Suprapubic skin (tissue), 4 donors: ENCODE results near the gene CDHR3.

Experiments
- EP300 ChIP-seq: sonication (generic); formaldehyde crosslinking; IDR thresholded peaks from one replicate; pipeline ENCODE4 v1.6.1; 2017; ENCODE audit warnings: antibody characterized with exemption
- POLR2A ChIP-seq, 2 donors: fragments of 450-650 bp; IDR thresholded peaks; one replicate each; pipeline ENCODE4 v1.6.1; 2017; ENCODE audit warnings: antibody characterized with exemption in 2 of 2, mild to moderate bottlenecking in 2 of 2, moderate library complexity in 2 of 2
- POLR2AphosphoS5 ChIP-seq, 3 donors: sonication (generic); formaldehyde crosslinking; IDR thresholded peaks; one replicate each; pipeline ENCODE4 v1.6.1; 2017; ENCODE audit warnings: antibody characterized with exemption in 3 of 3

- no peak for TF ChIP-seq POLR2A (IDR thresholded peaks at IDR 0.05)
- TF ChIP-seq POLR2AphosphoS5 (IDR thresholded peaks at IDR 0.05) = no peak
- TF ChIP-seq EP300 = no peak
Measured at GRCh38 chr7:106039486-106040060, 76.5 kb downstream of the CDHR3 start.
